Measurements from ENCODE around the gene FARSB.

FARSB gene

GRCh38 chr2:222576171-222577081 lies 79.5 kb downstream of the FARSB start:
- H3K4me3 ChIP-seq (ENCODE audit: low read depth, low read length) = no peak overlapping the region
- no peak overlapping the region for H3K27ac ChIP-seq (ENCODE audit: extremely low read depth, low read depth, low read length)
- ChIA-PET CTCF (interaction anchor here (0.6 kb wide), 1 partner anchor 739 kb away, joined by 3 read pairs; no protein-coding TSS in a partner anchor), POLR2A (no interaction called here)
- H3K4me1 ChIP-seq (ENCODE audit: control insufficient read depth, insufficient read depth, low read length) = peaks cover 4% of the 10 kb centered on the region; the same call in 1 of the 2 replicates
- peaks cover 0 to 30% of the 10 kb centered on the region in 2 experiments; a peak in 2 of 3 replicates for H3K36me3 ChIP-seq (ENCODE audit: control insufficient read depth in 2 of 2, insufficient read depth in 1 of 2, low read length in 2 of 2)
- no peaks in the 10 kb centered on the region for H3K9me3 ChIP-seq (ENCODE audit: control insufficient read depth, insufficient read depth, low read depth, low read length)
- TF ChIP-seq ZBTB21 (tag by site-specific recombination; IDR thresholded peaks at IDR 0.05) (no peak), ZNF132 (tag by site-specific recombination; IDR thresholded peaks at IDR 0.05; ENCODE audit: borderline replicate concordance) (no peak), ZNF350 (tag by site-specific recombination; IDR thresholded peaks at IDR 0.05) (no peak), ZBTB20 (tag by site-specific recombination; IDR thresholded peaks at IDR 0.05) (peak; percentile 79), ZNF202 (tag by site-specific recombination; IDR thresholded peaks at IDR 0.05; ENCODE audit: borderline replicate concordance) (no peak), IKZF3 (tag by site-specific recombination; IDR thresholded peaks at IDR 0.05) (no peak), ZNF266 (tag by site-specific recombination; IDR thresholded peaks at IDR 0.05; ENCODE audit: low read depth) (no peak)
- TF ChIP-seq, protein P1, sequence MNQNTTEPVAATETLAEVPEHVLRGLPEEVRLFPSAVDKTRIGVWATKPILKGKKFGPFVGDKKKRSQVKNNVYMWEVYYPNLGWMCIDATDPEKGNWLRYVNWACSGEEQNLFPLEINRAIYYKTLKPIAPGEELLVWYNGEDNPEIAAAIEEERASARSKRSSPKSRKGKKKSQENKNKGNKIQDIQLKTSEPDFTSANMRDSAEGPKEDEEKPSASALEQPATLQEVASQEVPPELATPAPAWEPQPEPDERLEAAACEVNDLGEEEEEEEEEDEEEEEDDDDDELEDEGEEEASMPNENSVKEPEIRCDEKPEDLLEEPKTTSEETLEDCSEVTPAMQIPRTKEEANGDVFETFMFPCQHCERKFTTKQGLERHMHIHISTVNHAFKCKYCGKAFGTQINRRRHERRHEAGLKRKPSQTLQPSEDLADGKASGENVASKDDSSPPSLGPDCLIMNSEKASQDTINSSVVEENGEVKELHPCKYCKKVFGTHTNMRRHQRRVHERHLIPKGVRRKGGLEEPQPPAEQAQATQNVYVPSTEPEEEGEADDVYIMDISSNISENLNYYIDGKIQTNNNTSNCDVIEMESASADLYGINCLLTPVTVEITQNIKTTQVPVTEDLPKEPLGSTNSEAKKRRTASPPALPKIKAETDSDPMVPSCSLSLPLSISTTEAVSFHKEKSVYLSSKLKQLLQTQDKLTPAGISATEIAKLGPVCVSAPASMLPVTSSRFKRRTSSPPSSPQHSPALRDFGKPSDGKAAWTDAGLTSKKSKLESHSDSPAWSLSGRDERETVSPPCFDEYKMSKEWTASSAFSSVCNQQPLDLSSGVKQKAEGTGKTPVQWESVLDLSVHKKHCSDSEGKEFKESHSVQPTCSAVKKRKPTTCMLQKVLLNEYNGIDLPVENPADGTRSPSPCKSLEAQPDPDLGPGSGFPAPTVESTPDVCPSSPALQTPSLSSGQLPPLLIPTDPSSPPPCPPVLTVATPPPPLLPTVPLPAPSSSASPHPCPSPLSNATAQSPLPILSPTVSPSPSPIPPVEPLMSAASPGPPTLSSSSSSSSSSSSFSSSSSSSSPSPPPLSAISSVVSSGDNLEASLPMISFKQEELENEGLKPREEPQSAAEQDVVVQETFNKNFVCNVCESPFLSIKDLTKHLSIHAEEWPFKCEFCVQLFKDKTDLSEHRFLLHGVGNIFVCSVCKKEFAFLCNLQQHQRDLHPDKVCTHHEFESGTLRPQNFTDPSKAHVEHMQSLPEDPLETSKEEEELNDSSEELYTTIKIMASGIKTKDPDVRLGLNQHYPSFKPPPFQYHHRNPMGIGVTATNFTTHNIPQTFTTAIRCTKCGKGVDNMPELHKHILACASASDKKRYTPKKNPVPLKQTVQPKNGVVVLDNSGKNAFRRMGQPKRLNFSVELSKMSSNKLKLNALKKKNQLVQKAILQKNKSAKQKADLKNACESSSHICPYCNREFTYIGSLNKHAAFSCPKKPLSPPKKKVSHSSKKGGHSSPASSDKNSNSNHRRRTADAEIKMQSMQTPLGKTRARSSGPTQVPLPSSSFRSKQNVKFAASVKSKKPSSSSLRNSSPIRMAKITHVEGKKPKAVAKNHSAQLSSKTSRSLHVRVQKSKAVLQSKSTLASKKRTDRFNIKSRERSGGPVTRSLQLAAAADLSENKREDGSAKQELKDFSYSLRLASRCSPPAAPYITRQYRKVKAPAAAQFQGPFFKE (tag by site-specific recombination; IDR thresholded peaks at IDR 0.05; ENCODE audit: borderline replicate concordance) = no peak

DNA sequence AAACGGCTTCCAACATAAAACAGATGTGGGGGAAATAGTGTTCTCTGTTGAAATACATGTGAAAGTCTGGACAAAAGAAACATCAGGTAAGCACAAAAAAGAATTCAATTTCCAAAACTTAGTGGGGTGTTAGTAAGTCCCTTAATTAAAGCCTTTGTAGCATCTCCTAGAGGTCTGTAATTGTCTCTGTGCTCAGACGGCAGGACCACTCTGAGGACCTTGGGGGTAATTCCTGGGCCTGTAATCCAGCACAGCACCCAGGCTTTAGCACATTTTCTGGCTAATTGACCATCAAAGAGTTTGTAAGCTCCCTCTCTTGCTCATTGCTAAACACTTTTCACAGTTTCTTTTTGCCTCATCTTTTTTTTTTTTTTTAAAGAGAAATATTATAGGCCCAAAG lies 80.3 kb downstream of the FARSB start:
- CTCF ChIA-PET = interaction anchor here (2.6 kb wide), 1 partner anchor 14 kb away, joined by 9 read pairs; no protein-coding TSS in a partner anchor
- no peak for TF ChIP-seq KLF9 (tag by site-specific recombination; IDR thresholded peaks at IDR 0.05; ENCODE audit: low read depth)
- TF ChIP-seq ZNF274 (IDR thresholded peaks at IDR 0.05; ENCODE audit: low read length) = no peak
- TF ChIP-seq ZNF274 (tag by site-specific recombination; IDR thresholded peaks at IDR 0.05; ENCODE audit: borderline replicate concordance) = no peak
- no peak for TF ChIP-seq YY1 (tag by site-specific recombination; IDR thresholded peaks at IDR 0.05)
- TF ChIP-seq, protein P2, sequence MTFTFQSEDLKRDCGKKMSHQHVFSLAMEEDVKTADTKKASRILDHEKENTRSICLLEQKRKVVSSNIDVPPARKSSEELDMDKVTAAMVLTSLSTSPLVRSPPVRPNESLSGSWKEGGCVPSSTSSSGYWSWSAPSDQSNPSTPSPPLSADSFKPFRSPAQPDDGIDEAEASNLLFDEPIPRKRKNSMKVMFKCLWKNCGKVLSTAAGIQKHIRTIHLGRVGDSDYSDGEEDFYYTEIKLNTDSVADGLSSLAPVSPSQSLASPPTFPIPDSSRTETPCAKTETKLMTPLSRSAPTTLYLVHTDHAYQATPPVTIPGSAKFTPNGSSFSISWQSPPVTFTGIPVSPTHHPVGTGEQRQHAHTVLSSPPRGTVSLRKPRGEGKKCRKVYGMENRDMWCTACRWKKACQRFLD (tag by site-specific recombination; IDR thresholded peaks at IDR 0.05) = no peak
- TF ChIP-seq ZNF544 (tag by site-specific recombination; IDR thresholded peaks at IDR 0.05) = no peak
- TF ChIP-seq SP3 (tag by site-specific recombination; IDR thresholded peaks at IDR 0.05) = no peak
- TF ChIP-seq, protein P3, sequence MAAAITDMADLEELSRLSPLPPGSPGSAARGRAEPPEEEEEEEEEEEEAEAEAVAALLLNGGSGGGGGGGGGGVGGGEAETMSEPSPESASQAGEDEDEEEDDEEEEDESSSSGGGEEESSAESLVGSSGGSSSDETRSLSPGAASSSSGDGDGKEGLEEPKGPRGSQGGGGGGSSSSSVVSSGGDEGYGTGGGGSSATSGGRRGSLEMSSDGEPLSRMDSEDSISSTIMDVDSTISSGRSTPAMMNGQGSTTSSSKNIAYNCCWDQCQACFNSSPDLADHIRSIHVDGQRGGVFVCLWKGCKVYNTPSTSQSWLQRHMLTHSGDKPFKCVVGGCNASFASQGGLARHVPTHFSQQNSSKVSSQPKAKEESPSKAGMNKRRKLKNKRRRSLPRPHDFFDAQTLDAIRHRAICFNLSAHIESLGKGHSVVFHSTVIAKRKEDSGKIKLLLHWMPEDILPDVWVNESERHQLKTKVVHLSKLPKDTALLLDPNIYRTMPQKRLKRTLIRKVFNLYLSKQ (tag by site-specific recombination; IDR thresholded peaks at IDR 0.05; ENCODE audit: borderline replicate concordance) = no peak
- TF ChIP-seq, protein P4, sequence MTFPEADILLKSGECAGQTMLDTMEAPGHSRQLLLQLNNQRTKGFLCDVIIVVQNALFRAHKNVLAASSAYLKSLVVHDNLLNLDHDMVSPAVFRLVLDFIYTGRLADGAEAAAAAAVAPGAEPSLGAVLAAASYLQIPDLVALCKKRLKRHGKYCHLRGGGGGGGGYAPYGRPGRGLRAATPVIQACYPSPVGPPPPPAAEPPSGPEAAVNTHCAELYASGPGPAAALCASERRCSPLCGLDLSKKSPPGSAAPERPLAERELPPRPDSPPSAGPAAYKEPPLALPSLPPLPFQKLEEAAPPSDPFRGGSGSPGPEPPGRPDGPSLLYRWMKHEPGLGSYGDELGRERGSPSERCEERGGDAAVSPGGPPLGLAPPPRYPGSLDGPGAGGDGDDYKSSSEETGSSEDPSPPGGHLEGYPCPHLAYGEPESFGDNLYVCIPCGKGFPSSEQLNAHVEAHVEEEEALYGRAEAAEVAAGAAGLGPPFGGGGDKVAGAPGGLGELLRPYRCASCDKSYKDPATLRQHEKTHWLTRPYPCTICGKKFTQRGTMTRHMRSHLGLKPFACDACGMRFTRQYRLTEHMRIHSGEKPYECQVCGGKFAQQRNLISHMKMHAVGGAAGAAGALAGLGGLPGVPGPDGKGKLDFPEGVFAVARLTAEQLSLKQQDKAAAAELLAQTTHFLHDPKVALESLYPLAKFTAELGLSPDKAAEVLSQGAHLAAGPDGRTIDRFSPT (tag by site-specific recombination; IDR thresholded peaks at IDR 0.05) = no peak
- TF ChIP-seq ZNF670 (tag by site-specific recombination; IDR thresholded peaks at IDR 0.05; ENCODE audit: low read depth) = no peak
- no peak for TF ChIP-seq ZNF184 (tag by site-specific recombination; IDR thresholded peaks at IDR 0.05)
- TF ChIP-seq ZNF112 (tag by site-specific recombination; IDR thresholded peaks at IDR 0.05) = no peak
- no peak for TF ChIP-seq ZNF623 (tag by site-specific recombination; IDR thresholded peaks at IDR 0.05)
- TF ChIP-seq, protein P5, sequence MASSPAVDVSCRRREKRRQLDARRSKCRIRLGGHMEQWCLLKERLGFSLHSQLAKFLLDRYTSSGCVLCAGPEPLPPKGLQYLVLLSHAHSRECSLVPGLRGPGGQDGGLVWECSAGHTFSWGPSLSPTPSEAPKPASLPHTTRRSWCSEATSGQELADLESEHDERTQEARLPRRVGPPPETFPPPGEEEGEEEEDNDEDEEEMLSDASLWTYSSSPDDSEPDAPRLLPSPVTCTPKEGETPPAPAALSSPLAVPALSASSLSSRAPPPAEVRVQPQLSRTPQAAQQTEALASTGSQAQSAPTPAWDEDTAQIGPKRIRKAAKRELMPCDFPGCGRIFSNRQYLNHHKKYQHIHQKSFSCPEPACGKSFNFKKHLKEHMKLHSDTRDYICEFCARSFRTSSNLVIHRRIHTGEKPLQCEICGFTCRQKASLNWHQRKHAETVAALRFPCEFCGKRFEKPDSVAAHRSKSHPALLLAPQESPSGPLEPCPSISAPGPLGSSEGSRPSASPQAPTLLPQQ (tag by site-specific recombination; IDR thresholded peaks at IDR 0.05) = no peak

More for the DNA sequence above, 80.3 kb downstream of the FARSB start:
- Histone ChIP-seq H3K9me3 (ENCODE audit: control insufficient read depth, insufficient read depth, low read depth, low read length) (no peaks in the 10 kb centered on the region), H3K27ac (ENCODE audit: extremely low read depth, low read depth, low read length) (no peak overlapping the region), H3K4me1 (ENCODE audit: control insufficient read depth, insufficient read depth, low read length) (peaks cover 4% of the 10 kb centered on the region; the same call in 1 of the 2 replicates), H3K36me3 (ENCODE audit: control insufficient read depth in 2 of 2, insufficient read depth in 1 of 2, low read length in 2 of 2) (peaks cover 0 to 34% of the 10 kb centered on the region in 2 experiments), H3K4me3 (ENCODE audit: low read depth, low read length) (no peak overlapping the region)
- POLR2A ChIA-PET = no interaction called here

All from HEK293 (cell line).